GM10847 (cell line): ENCODE measurements around the gene GP1BB.

ENCODE experiments used
- POLR2A ChIP-seq: IDR thresholded peaks from 2 replicates; pipeline ENCODE4 v1.6.1; 2011; ENCODE audit not compliant: insufficient read length; ENCODE audit errors: extremely low read depth

GP1BB gene

DNA sequence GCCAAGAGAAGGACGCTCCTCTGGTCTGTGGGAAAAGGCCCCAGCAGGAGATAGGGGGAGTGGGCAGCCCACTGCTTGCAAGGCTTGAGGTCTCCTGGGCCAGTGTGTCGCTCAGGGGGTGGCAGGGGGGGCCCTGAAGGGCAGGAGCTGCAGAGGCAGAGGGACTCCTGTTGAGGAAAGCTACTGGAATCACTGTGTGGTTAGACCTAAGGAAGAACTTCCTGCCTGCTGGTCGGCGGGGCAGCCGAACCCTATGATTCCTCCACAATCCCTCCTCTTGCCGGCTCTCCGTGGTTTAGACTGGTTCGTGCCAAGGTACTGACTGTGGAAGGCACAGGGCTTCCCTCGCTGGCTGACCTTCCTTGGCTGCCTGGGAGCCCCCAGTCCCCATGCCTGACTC lies 6.2 kb downstream of the GP1BB start:
- no peak for TF ChIP-seq POLR2A

DNA sequence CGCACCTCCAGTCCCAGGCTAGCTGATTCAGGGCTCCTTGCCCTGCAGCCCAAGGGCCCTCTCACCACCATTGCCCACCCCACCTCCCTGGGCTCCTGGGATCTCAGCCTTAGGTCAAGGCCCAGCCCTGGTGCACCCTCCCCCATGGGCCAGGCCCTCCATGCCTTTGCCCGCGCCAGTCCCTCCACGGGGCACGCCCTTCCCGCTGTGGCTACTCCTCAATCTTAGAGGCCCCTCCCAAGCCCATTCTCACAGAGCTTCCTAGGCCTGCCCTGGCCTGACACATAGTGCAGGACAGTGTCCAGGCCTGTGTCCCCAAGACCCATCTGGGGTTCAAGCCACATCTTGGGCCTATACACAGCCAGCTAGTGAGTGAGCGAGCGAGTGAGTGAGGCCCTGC lies 6.9 kb downstream of the GP1BB start:
- no peak for TF ChIP-seq POLR2A

DNA sequence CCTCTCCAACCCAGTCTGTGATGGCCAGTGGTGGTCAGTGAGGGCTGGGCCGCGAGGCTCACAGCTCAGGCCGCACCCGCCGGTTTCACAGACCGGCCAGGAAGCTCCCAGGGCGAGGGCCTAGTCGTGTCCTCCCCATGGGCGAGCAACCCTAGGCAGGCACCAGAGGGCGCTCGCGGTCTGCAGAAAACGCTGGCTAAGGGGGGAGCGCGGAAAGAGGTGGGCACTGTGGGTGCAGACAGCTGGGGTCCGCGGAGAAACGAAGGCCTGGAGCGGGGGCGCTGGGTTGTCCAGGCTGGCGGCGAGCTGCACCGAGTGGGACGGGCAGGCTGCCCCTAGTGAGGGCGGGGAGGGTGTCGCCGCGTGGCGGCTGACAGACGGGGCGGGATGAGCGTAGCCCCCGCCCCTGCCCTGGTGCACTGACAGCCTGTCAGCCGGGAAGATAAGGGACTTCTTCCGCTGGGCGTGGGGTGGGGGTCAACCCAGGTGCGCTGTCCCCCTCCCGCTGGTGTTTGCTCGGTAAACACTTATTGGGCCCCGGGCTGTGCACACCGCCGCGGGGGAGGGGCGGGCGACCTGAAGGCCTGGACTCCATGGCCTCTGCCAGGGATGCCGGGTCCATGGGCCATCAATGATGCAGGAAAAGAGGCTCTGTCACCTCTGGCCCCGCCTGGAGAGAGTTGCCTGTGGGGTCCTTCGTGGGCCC lies 7.5 kb downstream of the GP1BB start:
- no peak for TF ChIP-seq POLR2A

DNA sequence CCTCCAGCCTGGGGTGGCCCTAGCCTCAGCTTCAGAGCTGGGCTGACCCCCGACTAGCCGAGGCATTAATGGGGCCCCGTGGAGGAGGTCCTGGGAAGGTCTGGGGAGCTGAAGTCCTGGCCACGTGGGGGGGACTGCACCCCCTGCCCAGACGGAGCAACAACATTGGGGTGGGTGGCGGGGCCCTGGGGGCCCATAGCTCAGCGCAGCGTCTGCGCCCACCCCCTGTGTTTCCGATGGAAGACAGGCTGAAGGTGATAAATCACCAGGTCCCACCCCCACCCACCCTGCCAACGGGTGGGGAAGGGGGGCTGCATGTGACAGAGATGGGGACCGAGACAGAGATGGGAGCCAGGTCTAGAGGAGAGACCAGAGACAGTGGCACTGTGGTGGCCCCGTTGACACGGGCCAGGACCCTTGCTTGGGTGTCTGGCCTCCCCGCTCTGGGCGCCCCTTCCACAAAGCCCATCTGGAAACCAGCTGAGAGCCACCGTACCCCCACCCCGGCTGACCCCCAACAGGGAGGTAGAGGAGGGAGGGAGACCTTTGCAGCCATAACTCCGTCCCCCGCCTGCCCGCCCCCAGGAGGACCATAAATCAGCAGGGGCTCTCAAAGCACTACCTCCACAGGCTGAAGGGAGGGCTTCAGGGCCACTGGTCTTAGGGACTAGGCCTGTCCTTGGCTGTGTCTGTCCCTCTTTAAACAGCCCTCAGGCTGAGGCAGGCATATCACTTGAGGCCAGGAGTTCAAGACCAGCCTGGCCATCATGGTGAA lies 8.2 kb downstream of the GP1BB start:
- TF ChIP-seq POLR2A = no peak

DNA sequence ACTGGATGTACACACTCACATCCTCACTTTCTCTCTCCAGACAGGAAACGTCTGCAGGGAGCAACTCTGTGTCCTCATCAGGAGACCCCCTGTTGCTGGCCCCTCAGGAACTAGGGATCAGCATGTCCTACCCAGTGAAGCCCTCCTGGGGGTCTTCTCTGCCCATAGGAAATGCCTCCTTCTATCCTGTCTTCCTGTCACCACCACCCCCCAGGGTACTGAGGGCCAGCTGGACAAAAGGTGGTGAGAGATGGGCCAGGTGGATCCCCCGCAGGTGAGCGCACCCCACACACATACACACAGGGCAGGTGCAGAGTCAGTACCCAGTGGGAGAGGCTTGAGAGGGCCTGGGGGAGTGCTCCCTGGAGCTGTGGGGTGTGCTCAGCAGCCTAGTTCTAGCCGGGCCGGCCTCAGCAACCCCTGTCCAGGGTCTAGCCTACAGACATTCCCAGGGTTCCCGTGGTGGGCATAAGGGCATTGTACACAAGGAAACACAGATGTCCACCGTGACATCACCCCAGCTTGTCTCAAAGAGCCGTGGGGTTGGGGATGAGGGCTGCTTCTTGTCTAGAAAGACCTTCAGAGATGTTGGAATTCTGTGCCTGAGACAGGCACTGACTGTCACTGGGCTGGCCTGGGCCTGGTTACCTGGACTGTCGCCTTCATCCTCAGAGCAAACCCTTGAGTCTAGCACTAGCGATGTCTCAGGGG lies 9.2 kb downstream of the GP1BB start:
- TF ChIP-seq POLR2A = no peak

DNA sequence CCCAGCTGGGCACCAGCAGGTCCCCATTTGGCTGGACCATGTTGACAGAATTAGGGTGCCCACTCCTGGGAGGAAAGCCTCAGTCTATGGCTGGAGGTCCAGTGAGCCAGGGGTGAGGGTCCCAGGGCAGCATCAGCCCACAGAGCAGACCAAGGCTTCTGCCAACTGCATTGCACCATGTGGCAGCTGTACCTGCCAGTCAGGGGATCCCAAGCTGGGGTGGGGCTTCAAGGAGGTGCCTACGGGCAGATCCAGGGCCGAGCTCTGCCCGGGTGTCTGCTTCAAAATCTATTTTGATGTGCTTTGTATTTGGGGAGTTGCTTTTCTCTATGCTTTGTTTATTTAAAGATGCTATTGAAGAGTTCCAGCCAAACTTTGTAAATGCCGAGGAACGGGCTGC lies 10.4 kb downstream of the GP1BB start:
- no peak for TF ChIP-seq POLR2A

DNA sequence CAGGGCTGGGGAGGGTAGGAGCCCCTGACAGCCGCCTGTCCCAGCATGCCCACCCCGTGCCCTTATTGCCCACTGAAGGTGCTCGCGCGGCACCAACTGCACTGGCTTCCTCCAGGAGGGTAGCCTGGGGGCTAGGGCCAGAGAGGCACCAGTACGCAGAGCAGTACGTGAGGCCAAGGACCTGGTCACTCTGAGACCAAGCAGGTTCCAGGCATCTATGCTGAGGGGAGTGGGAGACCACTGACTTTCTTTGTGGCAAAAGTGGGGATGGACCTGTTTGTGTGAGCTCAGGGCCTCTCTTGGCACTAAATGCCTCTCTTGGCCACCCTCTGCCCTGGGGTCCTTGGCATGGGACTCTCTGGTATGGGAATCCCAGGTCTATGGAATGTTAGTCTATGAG lies 10.8 kb downstream of the GP1BB start:
- TF ChIP-seq POLR2A = no peak

DNA sequence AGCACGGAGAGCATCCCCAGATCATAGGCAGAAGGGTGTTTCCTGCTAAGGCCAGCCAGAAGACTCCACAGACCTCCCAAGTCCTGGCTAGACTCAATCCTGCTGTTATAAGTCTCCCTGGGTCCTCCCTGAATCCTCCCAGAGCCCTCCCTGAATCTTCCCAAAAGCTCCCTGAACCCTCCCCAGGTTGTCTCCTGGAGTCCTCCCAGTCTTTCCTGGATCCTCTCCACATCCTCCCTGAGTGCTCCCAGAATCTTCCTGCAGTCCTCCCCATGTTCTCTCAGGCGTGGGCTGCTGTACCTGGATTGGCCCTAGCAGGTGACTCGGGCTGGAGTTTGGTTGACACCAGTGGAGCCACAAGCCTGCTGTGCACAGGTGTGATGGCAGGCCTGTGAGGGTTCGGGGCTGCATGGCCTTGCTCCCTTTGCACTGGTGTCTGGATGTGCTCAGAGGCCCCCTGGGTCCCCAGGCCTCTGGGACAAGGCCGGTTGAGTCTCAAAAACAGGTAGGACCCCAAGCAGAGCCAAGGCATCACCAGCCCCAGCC lies 11.6 kb downstream of the GP1BB start:
- TF ChIP-seq POLR2A = no peak

DNA sequence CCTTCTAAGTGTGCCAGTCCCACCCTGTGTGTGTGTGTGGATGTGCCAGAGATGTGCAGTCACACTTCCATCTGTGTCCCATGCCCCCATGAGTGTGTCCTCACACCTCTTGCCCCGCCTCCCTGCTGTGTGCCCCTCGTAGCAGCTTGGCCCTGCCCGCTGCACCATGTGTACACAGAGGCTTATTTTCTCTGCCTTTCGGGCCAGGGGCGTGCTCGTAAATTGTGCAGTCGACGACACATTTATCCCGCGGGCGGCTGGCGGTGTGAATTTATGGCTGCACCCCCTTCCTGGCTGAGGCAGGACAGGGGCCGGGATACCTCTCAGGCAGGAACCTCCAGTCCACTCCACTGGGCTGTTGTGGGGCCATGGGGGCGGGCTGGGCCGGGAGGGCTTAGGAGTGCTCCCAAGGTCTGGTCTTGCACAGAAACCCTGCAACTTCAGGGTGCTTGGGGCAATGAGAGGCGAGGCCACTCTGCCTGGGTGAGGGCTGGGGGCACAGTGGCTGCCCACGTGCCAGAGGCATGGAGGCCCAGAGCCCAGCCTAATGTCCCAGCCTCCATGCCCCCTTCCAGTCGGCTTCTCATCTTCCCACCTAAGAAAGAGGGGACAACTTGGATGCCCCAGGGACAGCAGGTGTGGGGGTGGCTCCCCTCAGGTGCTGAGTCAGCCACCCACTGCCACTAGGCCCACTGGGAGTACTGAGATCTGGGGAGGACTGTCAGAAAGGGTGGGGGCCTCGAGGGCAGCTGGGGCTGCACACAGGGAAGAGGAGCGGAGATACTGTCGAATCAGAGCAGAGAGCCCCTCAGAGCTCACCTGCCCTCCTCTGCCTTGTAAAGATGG lies 12.5 kb downstream of the GP1BB start:
- no peak for TF ChIP-seq POLR2A

DNA sequence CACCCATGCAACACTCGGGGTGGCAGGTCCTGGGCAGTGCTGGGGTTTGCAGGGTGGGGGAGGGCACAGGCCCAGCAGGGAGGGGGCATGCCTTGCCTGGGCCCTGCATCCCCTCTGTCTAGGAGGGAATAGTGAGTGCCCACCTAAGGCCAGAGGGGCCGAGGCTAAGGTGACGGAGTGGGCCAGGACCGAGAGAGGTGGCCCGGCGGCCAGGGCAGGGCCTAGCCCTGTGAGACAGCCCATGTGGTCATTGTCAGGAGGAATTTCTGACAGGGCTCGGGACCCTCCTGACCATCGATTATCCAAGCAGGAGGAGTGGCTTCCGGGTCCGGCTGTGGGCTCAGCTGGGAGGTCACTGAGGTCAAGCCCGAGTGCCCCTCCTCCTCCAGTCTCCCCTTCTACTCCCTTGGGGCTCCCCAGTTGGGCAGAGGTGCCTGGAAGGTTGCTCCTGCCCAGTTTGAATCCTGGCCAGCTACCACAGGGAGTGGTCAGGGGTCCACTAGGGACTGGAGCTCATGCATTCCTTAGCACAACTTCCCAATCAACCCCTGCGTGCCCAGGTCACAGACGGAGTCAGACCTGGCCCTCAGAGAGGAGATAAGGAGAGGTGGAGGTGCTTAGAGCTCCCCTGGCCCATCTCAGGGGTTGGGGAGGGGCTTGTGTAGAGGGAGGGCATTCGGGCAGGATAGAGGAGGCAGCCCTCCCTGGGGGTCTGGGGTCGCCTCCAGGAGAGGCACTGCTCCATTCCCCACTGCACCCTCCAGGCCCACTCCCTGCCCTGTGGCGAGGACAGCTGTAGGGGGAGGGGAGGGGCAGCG lies 14.7 kb downstream of the GP1BB start:
- no peak for TF ChIP-seq POLR2A

DNA sequence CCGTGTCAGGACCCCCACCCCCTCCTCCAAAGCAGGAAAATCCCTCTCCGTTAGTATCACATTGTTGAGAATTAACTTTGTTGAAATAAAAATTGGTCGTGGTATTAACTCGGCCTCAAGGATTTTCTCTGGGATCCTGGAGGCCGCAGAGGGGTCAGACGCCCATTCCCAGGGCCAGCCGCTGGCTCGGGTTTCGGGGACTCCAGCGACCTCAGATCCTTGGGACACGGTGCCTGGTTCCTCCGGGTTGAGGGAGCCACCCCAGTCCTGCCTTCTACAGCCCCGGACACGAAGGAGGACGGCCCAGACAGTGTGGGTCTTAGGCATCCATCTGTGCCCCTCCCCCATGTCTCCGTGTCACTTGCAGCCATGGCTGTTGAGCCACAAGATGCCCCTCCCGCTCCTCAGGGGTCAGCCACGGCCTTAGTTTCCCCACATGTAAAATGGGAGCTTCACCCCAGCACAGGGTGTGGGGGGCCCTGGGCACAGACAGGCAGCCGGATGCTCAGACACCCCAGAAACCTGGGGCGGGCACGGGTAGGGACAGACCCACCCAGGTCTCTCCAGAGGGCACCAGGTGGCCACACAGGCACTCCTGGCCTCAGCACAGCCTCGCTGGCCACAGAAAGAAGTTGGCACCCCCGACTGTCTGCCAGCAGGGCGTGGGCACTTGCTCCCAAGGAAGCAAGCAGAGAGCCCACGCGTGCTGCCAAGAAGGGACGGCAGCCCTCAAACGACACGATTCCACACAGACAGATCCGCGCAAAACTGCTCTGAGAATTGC lies 15.5 kb downstream of the GP1BB start:
- no peak for TF ChIP-seq POLR2A

DNA sequence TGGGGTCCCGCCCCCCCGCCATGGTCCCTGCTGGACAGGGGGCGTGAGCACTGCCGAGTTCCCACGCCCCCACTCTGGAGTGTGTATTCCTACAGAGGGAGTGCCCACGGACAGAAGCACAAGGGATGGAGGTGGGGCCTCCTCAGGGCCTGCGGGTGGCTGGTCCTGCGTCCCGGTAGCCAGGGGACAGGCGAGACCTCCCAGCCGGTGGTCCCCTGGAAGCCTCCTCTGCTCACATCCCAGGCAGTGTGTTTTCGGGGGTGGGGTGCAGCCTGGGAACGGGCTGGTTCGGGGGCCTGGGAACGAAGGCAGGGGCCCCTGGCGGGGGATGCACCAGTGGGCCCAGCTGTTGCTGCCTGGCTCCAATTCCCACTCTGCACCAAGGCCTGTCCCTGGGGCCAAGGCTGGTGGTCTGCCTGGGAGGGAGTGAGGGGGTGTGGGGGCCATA lies 16.1 kb downstream of the GP1BB start:
- no peak for TF ChIP-seq POLR2A

DNA sequence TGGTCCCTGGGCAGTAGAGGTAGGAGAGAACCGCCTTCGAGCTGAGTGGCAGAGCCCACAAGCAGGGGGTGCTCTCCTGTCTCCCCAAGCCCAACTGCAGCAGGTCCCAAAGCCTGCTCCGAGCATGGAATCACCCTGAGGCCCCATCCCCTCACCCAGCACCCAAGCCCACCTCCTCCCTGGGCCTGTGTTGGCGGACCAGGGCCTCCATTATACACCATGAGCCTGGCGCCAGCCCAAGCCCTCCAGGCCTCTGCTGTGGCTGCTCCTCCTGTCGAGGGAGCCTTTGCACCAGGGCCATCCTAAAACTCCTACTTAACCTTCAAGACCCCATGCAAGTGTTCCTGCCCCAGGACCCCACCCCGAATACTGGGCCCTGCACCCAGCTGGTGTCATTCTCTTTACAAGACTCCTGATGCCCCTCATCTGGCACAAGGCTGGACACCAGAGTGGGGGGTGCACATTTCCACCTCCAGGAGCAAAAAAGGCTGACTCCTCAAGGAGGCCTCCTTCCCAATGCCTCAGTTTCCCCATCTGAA lies 16.6 kb downstream of the GP1BB start:
- TF ChIP-seq POLR2A = no peak
